Smooth muscle cell of the coronary artery (primary cell): ENCODE results near the gene BRK1. TPM values are rescaled to one million over a fixed set of nuclear protein-coding genes. Genes with fewer than 3 reads are reported as not detected.

Source experiments
- total RNA-seq: library from RNA; depleted of rRNA; stranded (reverse); fragments of >200 nt; gene quantifications from 2 replicates; pipeline ENCODE4 v1.2.3, GENCODE V29; 2014; ENCODE audit warnings: low replicate concordance

BRK1 gene
- 125 and 135 TPM in 2 replicates for total RNA-seq

GRCh38 chr3:10115326-10116137 lies at the start of gene BRK1:
TSS of gene BRK1 (plus strand) at chr3:10115675. CDS start at chr3:10115702, 27 bp downstream.

DNA sequence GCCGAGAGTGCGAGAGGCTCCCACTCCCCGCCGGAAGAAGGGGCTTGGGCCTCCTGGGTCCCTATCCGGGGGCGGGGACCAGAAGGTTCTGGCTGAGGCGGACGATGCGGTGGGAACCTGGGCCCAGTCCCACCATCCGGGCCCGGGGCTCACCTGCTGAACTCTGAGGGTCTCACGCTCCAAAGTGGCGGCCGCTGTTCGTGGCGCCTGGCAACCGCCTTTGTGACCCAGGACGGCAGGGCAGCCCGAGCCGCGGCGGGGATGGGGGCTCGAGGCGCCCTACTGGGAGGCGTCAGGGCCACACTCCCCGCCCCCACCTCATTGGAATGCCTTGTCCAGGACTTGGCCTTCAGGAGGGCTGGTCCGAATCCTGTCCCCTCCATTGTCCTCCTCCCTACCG lies 7.4 kb upstream of the BRK1 start, which contains the start of gene FANCD2OS:
Gene FANCD2OS (minus strand): TSS at position 165 of the 400 bp plus-strand sequence. CDS start 3,481 bp downstream, outside the sequence.

GRCh38 chr3:10164546-10165393 lies 49.3 kb downstream of the BRK1 start, which contains the start of gene IRAK2:
TSS of gene IRAK2 (plus strand) at chr3:10164919. CDS start at chr3:10164955, 36 bp downstream.

Other genes with a start within 250 kb of the BRK1 start
- gene CIDEC, start 235.4 kb upstream of the BRK1 start, total RNA-seq, result not detected in 2 replicates
- 18.8 and 31.5 TPM in 2 replicates for gene JAGN1, start 225.1 kb upstream of the BRK1 start, total RNA-seq
- 0.23 and 0.98 TPM in 2 replicates for gene IL17RE, start 212.8 kb upstream of the BRK1 start, total RNA-seq
- gene IL17RC, start 198.6 kb upstream of the BRK1 start, total RNA-seq, result 20.9 and 21.8 TPM in 2 replicates
- 21.6 and 37.4 TPM in 2 replicates for gene CRELD1, start 181.8 kb upstream of the BRK1 start, total RNA-seq
- gene PRRT3, start 163.3 kb upstream of the BRK1 start, total RNA-seq, result 0.70 and 1.3 TPM in 2 replicates
- 41.7 and 103 TPM in 2 replicates for gene EMC3, start 128.8 kb upstream of the BRK1 start, total RNA-seq
- 1.5 and 9.2 TPM in 2 replicates for gene FANCD2, start 89.2 kb upstream of the BRK1 start, total RNA-seq
- not detected in 2 replicates for gene FANCD2OS, start 7.4 kb upstream of the BRK1 start, total RNA-seq
- gene VHL, start 26.1 kb downstream of the BRK1 start, total RNA-seq, result 29.1 and 32.7 TPM in 2 replicates
- 4.1 and 6.8 TPM in 2 replicates for gene IRAK2, start 49.2 kb downstream of the BRK1 start, total RNA-seq
- gene TATDN2, start 132.8 kb downstream of the BRK1 start, total RNA-seq, result 7.1 and 9.8 TPM in 2 replicates
- 0.30 TPM in 1 of 2 replicates, not detected in the other for gene GHRL, start 177.3 kb downstream of the BRK1 start, total RNA-seq
- gene SEC13, start 205.4 kb downstream of the BRK1 start, total RNA-seq, result 379 and 528 TPM in 2 replicates